HAP-1 (cell line): Measurements from ENCODE around the gene MBD6.
"Not testable (repeated sequence)": the region's sequence is repeated elsewhere in the genome, so short reads cannot be mapped to it uniquely, and the experiment has no call there.

ENCODE experiments used
- DNase-seq, 2 experiments: peaks; one replicate each; pipeline ENCODE4 v3.0.0-alpha.2; 2016 to 2020; ENCODE audit warnings: low spot score in 2 of 2
- H3K27me3 ChIP-seq: fragments of 250-450 bp; sonication (Bioruptor Pico); 2 replicates; pipeline ENCODE4 v1.5.1; 2020; ENCODE audit warnings: low read depth, mild to moderate bottlenecking, moderate library complexity
- H3K36me3 ChIP-seq: fragments of 250-450 bp; sonication (Bioruptor Pico); replicated peaks from 2 replicates; pipeline ENCODE4 v1.5.1; 2020; ENCODE audit warnings: mild to moderate bottlenecking
- H3K4me1 ChIP-seq: fragments of 250-450 bp; sonication (Bioruptor Pico); 2 replicates; pipeline ENCODE4 v1.5.1; 2020; ENCODE audit warnings: mild to moderate bottlenecking
- H3K4me3 ChIP-seq: fragments of 250-450 bp; sonication (Bioruptor Pico); 2 replicates; pipeline ENCODE4 v1.5.1; 2020; ENCODE audit warnings: mild to moderate bottlenecking, moderate library complexity
- H3K9me3 ChIP-seq: fragments of 250-450 bp; sonication (Bioruptor Pico); 2 replicates; pipeline ENCODE4 v1.5.1; 2020; ENCODE audit warnings: mild to moderate bottlenecking, moderate library complexity
- in situ Hi-C: fragments of 300-500 bp; cut with MboI; formaldehyde crosslinking; loops from 3 replicates; pipeline ENCODE4 v1.14.3; 2020; ENCODE audit warnings: low sequenced_read_pairs, inconsistent platforms, mixed read lengths

Gene MBD6

GRCh38 chr12:57550641-57551549, 28.3 kb downstream of the MBD6 start:
- DNase-seq = no peak
- Histone ChIP-seq H3K36me3 (no peaks in the 10 kb centered on the region), H3K27me3 (0 out of 2 replicates have a peak, but pooled peaks cover 2% of the 10 kb centered on the region), H3K4me3 (no peak overlapping the region), H3K4me1 (peaks cover 8% of the 10 kb centered on the region), H3K9me3 (no peaks in the 10 kb centered on the region)
- in situ Hi-C loops = no loop called here

- no peak for DNase-seq
- in situ Hi-C loops = no loop called here
- Histone ChIP-seq H3K36me3 (no peaks in the 10 kb centered on the region), H3K4me3 (no peak overlapping the region), H3K27me3 (0 out of 2 replicates have a peak, but pooled peaks cover 2% of the 10 kb centered on the region), H3K4me1 (peaks cover 4% of the 10 kb centered on the region), H3K9me3 (no peaks in the 10 kb centered on the region)
Measured at GRCh38 chr12:57551637-57552305, 29.1 kb downstream of the MBD6 start.

- DNase-seq = no peak
- Histone ChIP-seq H3K4me3 (no peak overlapping the region), H3K27me3 (0 out of 2 replicates have a peak, but pooled peaks cover 2% of the 10 kb centered on the region), H3K4me1 (peaks cover 4% of the 10 kb centered on the region), H3K36me3 (no peaks in the 10 kb centered on the region), H3K9me3 (no peaks in the 10 kb centered on the region)
- in situ Hi-C loops = no loop called here
Measured at GRCh38 chr12:57552306-57552651, 29.7 kb downstream of the MBD6 start.

GRCh38 chr12:57552835-57553313, 30.2 kb downstream of the MBD6 start:
- Histone ChIP-seq H3K36me3 (no peaks in the 10 kb centered on the region), H3K4me1 (no peaks in the 10 kb centered on the region; the same call in 1 of the 2 replicates), H3K4me3 (no peak overlapping the region), H3K9me3 (no peaks in the 10 kb centered on the region), H3K27me3 (no peaks in the 10 kb centered on the region)
- DNase-seq = no peak
- in situ Hi-C loops = no loop called here

- in situ Hi-C loops = no loop called here
- Histone ChIP-seq H3K4me1 (no peaks in the 10 kb centered on the region; the same call in 1 of the 2 replicates), H3K27me3 (no peaks in the 10 kb centered on the region), H3K4me3 (no peak overlapping the region), H3K9me3 (no peaks in the 10 kb centered on the region), H3K36me3 (no peaks in the 10 kb centered on the region)
- no peak for DNase-seq
Measured at GRCh38 chr12:57553343-57554202, 30.9 kb downstream of the MBD6 start.

- Histone ChIP-seq H3K4me3 (no peak overlapping the region), H3K9me3 (no peaks in the 10 kb centered on the region), H3K27me3 (no peaks in the 10 kb centered on the region), H3K4me1 (no peaks in the 10 kb centered on the region; the same call in 1 of the 2 replicates), H3K36me3 (no peaks in the 10 kb centered on the region)
- in situ Hi-C loops = no loop called here
- DNase-seq = no peak
Measured at GRCh38 chr12:57554453-57554852, 31.8 kb downstream of the MBD6 start.

GRCh38 chr12:57554897-57555296, 32.3 kb downstream of the MBD6 start:
- no peaks in the 10 kb centered on the region; the same call in 1 of the 2 replicates for H3K4me1 ChIP-seq
- in situ Hi-C loops = no loop called here
- H3K4me3 ChIP-seq = no peak overlapping the region
- no peaks in the 10 kb centered on the region for H3K36me3 ChIP-seq
- no peaks in the 10 kb centered on the region for H3K9me3 ChIP-seq
- H3K27me3 ChIP-seq = no peaks in the 10 kb centered on the region
- DNase-seq = no peak

GRCh38 chr12:57558864-57559263, 36.2 kb downstream of the MBD6 start:
- DNase-seq = no peak
- H3K4me1 ChIP-seq = no peaks in the 10 kb centered on the region
- no peaks in the 10 kb centered on the region for H3K9me3 ChIP-seq
- no peaks in the 10 kb centered on the region for H3K36me3 ChIP-seq
- no peak overlapping the region for H3K4me3 ChIP-seq
- H3K27me3 ChIP-seq = peaks cover 18% of the 10 kb centered on the region
- in situ Hi-C loops = no loop called here

- no peaks in the 10 kb centered on the region for H3K36me3 ChIP-seq
- no peak for DNase-seq
- no peaks in the 10 kb centered on the region for H3K4me1 ChIP-seq
- no peaks in the 10 kb centered on the region for H3K9me3 ChIP-seq
- in situ Hi-C loops = no loop called here
- H3K4me3 ChIP-seq = no peak overlapping the region
- H3K27me3 ChIP-seq = peaks cover 21% of the 10 kb centered on the region
Measured at GRCh38 chr12:57560516-57560915, 37.9 kb downstream of the MBD6 start.

GRCh38 chr12:57561117-57561516, 38.5 kb downstream of the MBD6 start:
- in situ Hi-C loops = not testable (repeated sequence)

GRCh38 chr12:57563358-57563757, 40.7 kb downstream of the MBD6 start:
- Histone ChIP-seq H3K4me1 (no peaks in the 10 kb centered on the region), H3K9me3 (no peaks in the 10 kb centered on the region), H3K36me3 (no peaks in the 10 kb centered on the region), H3K27me3 (peaks cover 21% of the 10 kb centered on the region), H3K4me3 (no peak overlapping the region)
- no peak for DNase-seq
- in situ Hi-C loops = no loop called here

More at GRCh38 chr12:57561117-57561516, 38.5 kb downstream of the MBD6 start:
- H3K4me1 ChIP-seq, H3K4me3 ChIP-seq, DNase-seq, H3K9me3 ChIP-seq, H3K36me3 ChIP-seq: not testable (repeated sequence)
- peaks cover 21% of the 10 kb centered on the region for H3K27me3 ChIP-seq

- peaks cover 21% of the 10 kb centered on the region for H3K27me3 ChIP-seq
- DNase-seq = no peak
- in situ Hi-C loops = no loop called here
- no peaks in the 10 kb centered on the region for H3K4me1 ChIP-seq
- no peaks in the 10 kb centered on the region for H3K36me3 ChIP-seq
- H3K9me3 ChIP-seq = no peaks in the 10 kb centered on the region
- no peak overlapping the region for H3K4me3 ChIP-seq
Measured at GRCh38 chr12:57564178-57564740, 41.6 kb downstream of the MBD6 start.

GRCh38 chr12:57568838-57569237, 46.2 kb downstream of the MBD6 start:
- Histone ChIP-seq H3K4me3 (no peak overlapping the region), H3K9me3 (no peaks in the 10 kb centered on the region), H3K36me3 (no peaks in the 10 kb centered on the region), H3K27me3 (peaks cover 3% of the 10 kb centered on the region; the same call in 1 of the 2 replicates), H3K4me1 (no peaks in the 10 kb centered on the region)
- in situ Hi-C loops = no loop called here
- DNase-seq = no peak
